IMR-90 (cell line): ENCODE results near the gene UCK2.

Experiments used
- BHLHE40 ChIP-seq: fragments of 150-350 bp; IDR thresholded peaks from 2 replicates; pipeline ENCODE4 v1.6.1; 2016; ENCODE audit warnings: mild to moderate bottlenecking, low read depth, low read length
- CEBPB ChIP-seq: IDR thresholded peaks from 2 replicates; pipeline ENCODE4 v1.6.1; 2012; ENCODE audit warnings: low read depth, low read length, improper control_type of control experiment
- CHD1 ChIP-seq: IDR thresholded peaks from 2 replicates; pipeline ENCODE4 v1.6.1; 2012; ENCODE audit warnings: low read depth, low read length, improper control_type of control experiment
- CTCF ChIP-seq: conservative IDR thresholded peaks from 2 replicates; pipeline ENCODE4 v1.5.1; 2012; ENCODE audit warnings: mild to moderate bottlenecking, low read depth, low read length, improper control_type of control experiment
- ELK1 ChIP-seq: fragments of 150-350 bp; IDR thresholded peaks from 2 replicates; pipeline ENCODE4 v1.6.1; 2016; ENCODE audit warnings: low read depth, mild to moderate bottlenecking, low read length, moderate library complexity, borderline replicate concordance
- NFE2L2 ChIP-seq: fragments of 150-350 bp; IDR thresholded peaks from 2 replicates; pipeline ENCODE4 v1.6.1; 2016; ENCODE audit warnings: low read depth, mild to moderate bottlenecking, low read length
- POLR2A ChIP-seq: IDR thresholded peaks from 2 replicates; pipeline ENCODE4 v1.6.1; 2012; ENCODE audit warnings: mild to moderate bottlenecking, low read depth, low read length
- RCOR1 ChIP-seq: IDR thresholded peaks from 2 replicates; pipeline ENCODE4 v1.6.1; 2012; ENCODE audit warnings: mild to moderate bottlenecking, low read length, improper control_type of control experiment; ENCODE audit not compliant: insufficient replicate concordance

- TF ChIP-seq CTCF (no peak), POLR2A (no peak), BHLHE40 (no peak), ELK1 (no peak), CEBPB (no peak), CHD1 (no peak), RCOR1 (no peak), NFE2L2 (no peak)
Measured at GRCh38 chr1:165861911-165862310, 34.5 kb downstream of the UCK2 start.
